ENCODE results near the gene KMT2D.

DNA sequence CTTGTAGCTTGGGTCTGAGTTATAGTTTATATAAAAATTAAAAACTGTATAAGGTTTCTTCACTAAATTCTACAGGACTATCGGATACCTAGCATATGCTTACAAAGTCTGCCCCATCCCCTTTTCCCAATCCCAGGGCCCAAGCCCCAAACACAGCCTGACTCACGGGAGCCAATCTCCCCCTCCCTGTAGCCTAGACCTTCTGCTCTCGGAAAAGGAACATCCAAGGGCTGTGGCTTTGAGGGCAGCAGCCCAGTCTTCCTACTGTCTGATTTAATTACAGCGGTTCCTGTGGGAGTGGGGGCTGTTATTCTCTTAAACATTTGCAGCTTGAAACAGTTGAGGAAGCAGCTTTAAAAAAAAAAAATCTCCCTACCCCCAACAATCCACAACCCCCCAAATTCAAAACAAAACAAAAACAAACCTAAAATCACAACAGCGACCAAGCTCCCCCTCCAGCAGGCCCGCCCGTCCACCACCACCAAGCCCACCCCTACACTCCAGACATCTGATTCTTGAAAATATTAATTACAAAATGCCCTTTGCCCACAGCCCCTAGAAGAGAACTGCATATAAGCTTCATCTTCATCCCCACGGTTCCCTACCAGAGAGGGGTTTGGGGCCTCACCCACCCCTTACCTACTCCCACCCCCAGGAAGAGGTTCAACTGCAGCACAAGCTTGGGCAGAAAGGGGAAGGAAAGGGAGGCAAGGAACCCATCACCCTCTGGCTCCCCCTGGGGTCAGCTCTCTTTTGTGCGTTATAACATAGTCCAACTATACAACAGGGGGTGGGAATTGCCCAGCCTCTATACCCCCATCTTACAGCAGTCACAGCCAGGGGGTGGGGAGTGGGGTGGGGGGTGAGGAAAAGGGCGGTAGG, 40.9 kb downstream of the KMT2D start:
- TF ChIP-seq, protein P1, sequence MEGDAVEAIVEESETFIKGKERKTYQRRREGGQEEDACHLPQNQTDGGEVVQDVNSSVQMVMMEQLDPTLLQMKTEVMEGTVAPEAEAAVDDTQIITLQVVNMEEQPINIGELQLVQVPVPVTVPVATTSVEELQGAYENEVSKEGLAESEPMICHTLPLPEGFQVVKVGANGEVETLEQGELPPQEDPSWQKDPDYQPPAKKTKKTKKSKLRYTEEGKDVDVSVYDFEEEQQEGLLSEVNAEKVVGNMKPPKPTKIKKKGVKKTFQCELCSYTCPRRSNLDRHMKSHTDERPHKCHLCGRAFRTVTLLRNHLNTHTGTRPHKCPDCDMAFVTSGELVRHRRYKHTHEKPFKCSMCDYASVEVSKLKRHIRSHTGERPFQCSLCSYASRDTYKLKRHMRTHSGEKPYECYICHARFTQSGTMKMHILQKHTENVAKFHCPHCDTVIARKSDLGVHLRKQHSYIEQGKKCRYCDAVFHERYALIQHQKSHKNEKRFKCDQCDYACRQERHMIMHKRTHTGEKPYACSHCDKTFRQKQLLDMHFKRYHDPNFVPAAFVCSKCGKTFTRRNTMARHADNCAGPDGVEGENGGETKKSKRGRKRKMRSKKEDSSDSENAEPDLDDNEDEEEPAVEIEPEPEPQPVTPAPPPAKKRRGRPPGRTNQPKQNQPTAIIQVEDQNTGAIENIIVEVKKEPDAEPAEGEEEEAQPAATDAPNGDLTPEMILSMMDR (IDR thresholded peaks at IDR 0.05; ENCODE audit: low read length): peak; percentile 67
- no peak for TF ChIP-seq EZH2 (IDR thresholded peaks at IDR 0.05; ENCODE audit: borderline replicate concordance, low read length)
